Common myeloid progenitor, CD34-positive (primary cell): ENCODE results near the gene LYZL2.
"Not testable (repeated sequence)": the region's sequence is repeated elsewhere in the genome, so short reads cannot be mapped to it uniquely, and the experiment has no call there.

Source experiments
- CTCF ChIA-PET: fragments of 350-600 bp; sonication (Branson Sonifier 250); formaldehyde crosslinking; loops from one replicate; lab custom pipeline; 2021; ENCODE audit warnings: antibody characterized with exemption; lab: Charles Lee
- POLR2A ChIA-PET: fragments of 350-600 bp; sonication (Branson Sonifier 250); formaldehyde crosslinking; loops from one replicate; lab custom pipeline; 2021; ENCODE audit warnings: antibody characterized with exemption; lab: Charles Lee
- DNase-seq, 3 donors: peaks; one replicate each; pipeline versions ENCODE4 v3.0.0 to v3.0.0-alpha.2; 2013
- H3K27ac ChIP-seq, 2 experiments: 1 replicate in 1 of 2; 2 replicates in 1 of 2; pipeline ENCODE4 v1.7.0; 2013; ENCODE audit warnings: inconsistent platforms in 2 of 2, low read length in 2 of 2, mild to moderate bottlenecking in 2 of 2, low read depth in 1 of 2, moderate library complexity in 1 of 2; ENCODE audit not compliant: severe bottlenecking in 2 of 2, insufficient read depth in 1 of 2, poor library complexity in 1 of 2
- H3K27me3 ChIP-seq, 5 experiments: replicated peaks in 2 of 5; 1 replicate in 3 of 5; 2 replicates in 2 of 5; pipeline versions ENCODE4 v1.6.1 to v1.7.0; 2013; ENCODE audit warnings: low read length in 4 of 5, mild to moderate bottlenecking in 2 of 5, moderate library complexity in 2 of 5, inconsistent platforms in 1 of 5; ENCODE audit not compliant: insufficient read depth in 5 of 5, control insufficient read depth in 4 of 5
- H3K36me3 ChIP-seq, 4 experiments: 1 replicate in 2 of 4; 2 replicates in 2 of 4; pipeline versions ENCODE4 v1.6.1 to v1.7.0; 2013; ENCODE audit warnings: low read length in 3 of 4, control low read depth in 1 of 4, mild to moderate bottlenecking in 1 of 4; ENCODE audit not compliant: control insufficient read depth in 4 of 4, insufficient read depth in 4 of 4
- H3K4me1 ChIP-seq, 4 experiments: 1 replicate in 3 of 4; 2 replicates in 1 of 4; pipeline versions ENCODE4 v1.6.1 to v1.7.1; 2013; ENCODE audit warnings: low read length in 3 of 4, mild to moderate bottlenecking in 3 of 4, control low read depth in 1 of 4, inconsistent platforms in 1 of 4, moderate library complexity in 1 of 4; ENCODE audit not compliant: control insufficient read depth in 4 of 4, insufficient read depth in 4 of 4; ENCODE audit errors: control extremely low read depth in 1 of 4
- H3K4me3 ChIP-seq, 7 experiments: 1 replicate in 4 of 7; 2 replicates in 3 of 7; pipeline versions ENCODE4 v1.5.1 to v1.7.0; 2013; ENCODE audit warnings: mild to moderate bottlenecking in 7 of 7, low read length in 6 of 7, moderate library complexity in 6 of 7, inconsistent platforms in 2 of 7, low read depth in 2 of 7, control low read depth in 1 of 7; ENCODE audit not compliant: insufficient read depth in 4 of 7, control insufficient read depth in 1 of 7; ENCODE audit errors: extremely low read depth in 1 of 7
- H3K9me3 ChIP-seq, 5 experiments: 1 replicate in 4 of 5; 2 replicates in 1 of 5; pipeline versions ENCODE4 v1.6.1 to v1.7.1; 2013; ENCODE audit warnings: low read length in 4 of 5, mild to moderate bottlenecking in 2 of 5, inconsistent platforms in 1 of 5, low read depth in 1 of 5, moderate library complexity in 1 of 5; ENCODE audit not compliant: control insufficient read depth in 4 of 5, insufficient read depth in 2 of 5; ENCODE audit errors: control extremely low read depth in 1 of 5
- WGBS: methylation state at CpG from one replicate; pipeline ENCODE4 v1.1.5; 2013; ENCODE audit not compliant: insufficient coverage; 5-methylcytosine and 5-hydroxymethylcytosine counted together

LYZL2 gene

GRCh38 chr10:30596013-30596412 lies 33.5 kb downstream of the LYZL2 start:
- 95% methylated on average over 5 of the region's 6 CpGs for WGBS
- CTCF ChIA-PET = interaction anchor here (1.3 kb wide), 1 partner anchor 204 kb away, joined by 3 read pairs; no protein-coding TSS in a partner anchor

GRCh38 chr10:30594077-30594476 lies 35.5 kb downstream of the LYZL2 start:
- H3K9me3 ChIP-seq = no peaks in the 10 kb centered on the region
- H3K27me3 ChIP-seq = no peaks in the 10 kb centered on the region
- no peaks in the 10 kb centered on the region for H3K36me3 ChIP-seq
- peak in 2 of 3 donors; percentile 74 to 81 for DNase-seq
- H3K4me1 ChIP-seq = peaks cover 0 to 8% (median 5%) of the 10 kb centered on the region in 4 experiments
- CTCF ChIA-PET = interaction anchor here (0.5 to 6.3 kb wide), 5 partner anchors 10 to 235 kb away, joined by 3 to 77 read pairs (median 10); no protein-coding TSS in a partner anchor
- WGBS = 46% methylated on average over 4 of the region's 4 CpGs
- no peak overlapping the region for H3K27ac ChIP-seq
- no peak overlapping the region for H3K4me3 ChIP-seq
- POLR2A ChIA-PET = no interaction called here

More at GRCh38 chr10:30596013-30596412, 33.5 kb downstream of the LYZL2 start:
- H3K36me3 ChIP-seq = no peaks in the 10 kb centered on the region
- H3K9me3 ChIP-seq = no peaks in the 10 kb centered on the region
- POLR2A ChIA-PET = no interaction called here
- no peak for DNase-seq
- peaks cover 0 to 2% (median 0%) of the 10 kb centered on the region in 4 experiments for H3K4me1 ChIP-seq
- H3K27me3 ChIP-seq = no peaks in the 10 kb centered on the region
- no peak overlapping the region for H3K27ac ChIP-seq
- H3K4me3 ChIP-seq = no peak overlapping the region

GRCh38 chr10:30592770-30593169 lies 36.8 kb downstream of the LYZL2 start:
- peaks cover 0 to 11% (median 7%) of the 10 kb centered on the region in 4 experiments for H3K4me1 ChIP-seq
- H3K27ac ChIP-seq, H3K9me3 ChIP-seq, POLR2A ChIA-PET, H3K4me3 ChIP-seq, DNase-seq, H3K27me3 ChIP-seq, H3K36me3 ChIP-seq: not testable (repeated sequence)
- CTCF ChIA-PET = interaction anchor here (1.1 to 6.3 kb wide), 7 partner anchors 8 to 234 kb away, joined by 4 to 77 read pairs (median 18); no protein-coding TSS in a partner anchor
- 71% methylated on average over 3 of the region's 3 CpGs for WGBS

- Histone ChIP-seq H3K27me3 (no peaks in the 10 kb centered on the region), H3K36me3 (no peaks in the 10 kb centered on the region), H3K4me3 (no peak overlapping the region), H3K4me1 (peaks cover 6 to 26% (median 19%) of the 10 kb centered on the region in 4 experiments), H3K9me3 (no peaks in the 10 kb centered on the region), H3K27ac (no peak overlapping the region)
- WGBS = 0% methylated on average over 3 of the region's 5 CpGs
- DNase-seq = peak; percentile 63 to 81 (median 74)
- ChIA-PET CTCF (interaction anchor here (0.6 to 6.3 kb wide), 39 partner anchors 10 to 593 kb away, joined by 3 to 77 read pairs (median 4); no protein-coding TSS in a partner anchor), POLR2A (interaction anchor here (0.6 kb wide), 1 partner anchor 201 kb away, joined by 4 read pairs; no protein-coding TSS in a partner anchor)
These were observed 38.3 kb downstream of the LYZL2 start for GRCh38 chr10:30591249-30591670.

GRCh38 chr10:30589441-30589840 lies 40.1 kb downstream of the LYZL2 start:
- ChIA-PET CTCF (interaction anchor here (0.7 to 6.3 kb wide), 12 partner anchors 8 to 591 kb away, joined by 3 to 77 read pairs (median 4); no protein-coding TSS in a partner anchor), POLR2A (no interaction called here)
- WGBS = 43% methylated on average over 7 of the region's 7 CpGs

GRCh38 chr10:30587522-30588031 lies 42.0 kb downstream of the LYZL2 start:
- CTCF ChIA-PET = interaction anchor here (1.0 to 2.1 kb wide), 6 partner anchors 26 to 228 kb away, joined by 3 to 9 read pairs (median 4); no protein-coding TSS in a partner anchor
- Histone ChIP-seq H3K4me1 (peaks cover 9 to 42% (median 28%) of the 10 kb centered on the region in 4 experiments), H3K36me3 (no peaks in the 10 kb centered on the region), H3K27me3 (no peaks in the 10 kb centered on the region), H3K9me3 (no peaks in the 10 kb centered on the region), H3K4me3 (peak overlapping the region in 3 of 7 experiments; percentile 34 to 55 (median 44)), H3K27ac (peak overlapping the region in 1 of 2 experiments; percentile 40)
- WGBS = 0% methylated on average over 5 of the region's 8 CpGs
- POLR2A ChIA-PET = no interaction called here
- DNase-seq = peak; percentile 80 to 94 (median 92)

More at GRCh38 chr10:30589441-30589840, 40.1 kb downstream of the LYZL2 start:
- Histone ChIP-seq H3K27ac (no peak overlapping the region), H3K27me3 (no peaks in the 10 kb centered on the region), H3K9me3 (no peaks in the 10 kb centered on the region), H3K4me3 (no peak overlapping the region), H3K4me1 (peaks cover 6 to 28% (median 19%) of the 10 kb centered on the region in 4 experiments), H3K36me3 (no peaks in the 10 kb centered on the region)
- no peak for DNase-seq

GRCh38 chr10:30586828-30587227 lies 42.7 kb downstream of the LYZL2 start:
- no peaks in the 10 kb centered on the region for H3K27me3 ChIP-seq
- H3K27ac ChIP-seq = no peak overlapping the region
- no peaks in the 10 kb centered on the region for H3K36me3 ChIP-seq
- H3K4me1 ChIP-seq = peaks cover 9 to 42% (median 28%) of the 10 kb centered on the region in 4 experiments
- H3K9me3 ChIP-seq = no peaks in the 10 kb centered on the region
- DNase-seq = no peak
- peak overlapping the region in 2 of 7 experiments; percentile 2 to 55 for H3K4me3 ChIP-seq
- 100% methylated on average over 1 of the region's 2 CpGs for WGBS
- ChIA-PET POLR2A (no interaction called here), CTCF (interaction anchor here (1.1 to 2.1 kb wide), 4 partner anchors 25 to 227 kb away, joined by 3 to 9 read pairs (median 6); no protein-coding TSS in a partner anchor)
